GM12875 (cell line): ENCODE data around the gene MRPL52.

Source experiments
- H3K4me3 ChIP-seq: one replicate; pipeline ENCODE4 v1.5.1; 2011; ENCODE audit warnings: low read depth, low read length, control low read depth
- TF ChIP-seq, protein P1 (sequence below): IDR thresholded peaks from 2 replicates; pipeline ENCODE4 v1.5.1; 2011; ENCODE audit warnings: low read depth, mild to moderate bottlenecking, control low read depth, inconsistent platforms, low read length, moderate library complexity, borderline replicate concordance; ENCODE audit not compliant: insufficient read depth

The MRPL52 gene

DNA sequence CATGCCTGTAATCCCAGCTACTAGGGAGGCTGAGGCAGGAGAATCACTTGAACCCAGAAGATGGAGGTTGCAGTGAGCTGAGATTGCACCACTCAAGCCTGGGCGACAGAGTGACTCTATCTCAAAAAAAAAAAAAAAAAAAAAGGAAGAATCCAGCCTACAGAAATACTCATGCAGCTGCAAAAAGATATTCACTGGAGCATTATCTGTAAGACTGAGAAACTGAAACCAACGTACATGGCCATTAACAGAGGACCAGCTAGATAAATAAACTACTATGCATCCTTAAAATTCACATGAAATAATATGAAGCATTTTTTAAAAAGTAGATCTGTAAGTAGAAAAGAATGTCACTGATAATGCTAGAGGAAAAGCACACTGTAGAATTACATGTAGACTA is 18.0 kb upstream of the MRPL52 start:
- TF ChIP-seq, protein P1, sequence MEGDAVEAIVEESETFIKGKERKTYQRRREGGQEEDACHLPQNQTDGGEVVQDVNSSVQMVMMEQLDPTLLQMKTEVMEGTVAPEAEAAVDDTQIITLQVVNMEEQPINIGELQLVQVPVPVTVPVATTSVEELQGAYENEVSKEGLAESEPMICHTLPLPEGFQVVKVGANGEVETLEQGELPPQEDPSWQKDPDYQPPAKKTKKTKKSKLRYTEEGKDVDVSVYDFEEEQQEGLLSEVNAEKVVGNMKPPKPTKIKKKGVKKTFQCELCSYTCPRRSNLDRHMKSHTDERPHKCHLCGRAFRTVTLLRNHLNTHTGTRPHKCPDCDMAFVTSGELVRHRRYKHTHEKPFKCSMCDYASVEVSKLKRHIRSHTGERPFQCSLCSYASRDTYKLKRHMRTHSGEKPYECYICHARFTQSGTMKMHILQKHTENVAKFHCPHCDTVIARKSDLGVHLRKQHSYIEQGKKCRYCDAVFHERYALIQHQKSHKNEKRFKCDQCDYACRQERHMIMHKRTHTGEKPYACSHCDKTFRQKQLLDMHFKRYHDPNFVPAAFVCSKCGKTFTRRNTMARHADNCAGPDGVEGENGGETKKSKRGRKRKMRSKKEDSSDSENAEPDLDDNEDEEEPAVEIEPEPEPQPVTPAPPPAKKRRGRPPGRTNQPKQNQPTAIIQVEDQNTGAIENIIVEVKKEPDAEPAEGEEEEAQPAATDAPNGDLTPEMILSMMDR = no peak
- no peak overlapping the region for H3K4me3 ChIP-seq

DNA sequence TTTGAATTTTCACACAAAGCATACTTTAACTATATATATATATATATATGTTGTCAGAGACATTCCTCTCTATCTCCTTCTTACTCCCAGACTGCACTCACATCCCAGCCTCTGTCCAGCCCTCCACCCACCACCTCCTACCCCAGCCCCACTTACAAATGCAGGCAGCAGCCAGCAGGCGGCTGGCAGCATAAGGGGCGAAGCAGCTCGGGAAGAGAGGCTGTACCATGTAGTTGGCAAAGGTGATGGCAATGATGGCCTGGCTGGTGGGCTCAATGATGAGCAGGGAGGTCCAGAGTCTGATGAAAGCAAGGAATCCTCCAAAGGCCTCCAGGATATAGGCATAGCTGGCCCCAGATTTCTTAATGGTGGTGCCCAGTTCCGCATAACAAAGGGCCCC is 16.9 kb upstream of the MRPL52 start:
- no peak overlapping the region for H3K4me3 ChIP-seq
- TF ChIP-seq, protein P1 = no peak

DNA sequence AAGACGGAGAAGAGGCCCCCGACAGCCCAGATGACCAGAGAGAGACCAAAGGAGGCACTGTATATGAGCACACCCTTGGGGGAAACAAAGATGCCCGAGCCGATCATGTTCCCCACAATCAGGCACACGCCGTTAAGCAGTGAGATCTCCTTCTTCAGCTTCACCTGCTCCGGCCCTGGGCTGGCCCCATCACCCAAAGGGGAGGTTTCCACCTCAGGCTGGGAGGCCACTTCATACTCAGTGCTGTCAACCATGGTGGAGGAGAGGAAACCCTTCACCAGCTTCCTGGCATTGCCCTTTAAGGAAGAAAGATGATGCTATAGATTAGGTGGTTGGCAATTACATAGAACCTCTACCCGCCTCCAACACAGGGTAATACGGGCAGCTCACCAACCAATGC is 16.5 kb upstream of the MRPL52 start:
- no peak overlapping the region for H3K4me3 ChIP-seq
- TF ChIP-seq, protein P1 = no peak

DNA sequence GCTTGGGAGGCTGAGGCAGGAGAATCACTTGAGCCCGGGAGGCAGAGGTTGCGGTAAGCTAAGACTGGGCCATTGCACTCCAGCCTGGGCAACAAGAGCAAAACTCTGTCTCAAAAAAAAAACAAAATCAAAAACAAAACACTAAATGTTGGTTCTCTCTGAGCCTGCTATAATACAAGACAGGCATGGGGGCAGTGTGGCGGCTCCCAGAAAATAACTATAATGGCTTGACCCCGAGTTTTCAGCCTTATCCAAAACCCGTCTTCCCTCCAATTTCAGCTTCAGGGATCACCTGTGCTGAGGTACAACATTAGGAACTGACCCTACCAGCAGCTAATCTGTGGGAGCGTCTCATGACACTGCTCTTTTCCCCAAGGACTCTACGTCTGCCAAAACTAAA is 15.3 kb upstream of the MRPL52 start:
- no peak overlapping the region for H3K4me3 ChIP-seq

DNA sequence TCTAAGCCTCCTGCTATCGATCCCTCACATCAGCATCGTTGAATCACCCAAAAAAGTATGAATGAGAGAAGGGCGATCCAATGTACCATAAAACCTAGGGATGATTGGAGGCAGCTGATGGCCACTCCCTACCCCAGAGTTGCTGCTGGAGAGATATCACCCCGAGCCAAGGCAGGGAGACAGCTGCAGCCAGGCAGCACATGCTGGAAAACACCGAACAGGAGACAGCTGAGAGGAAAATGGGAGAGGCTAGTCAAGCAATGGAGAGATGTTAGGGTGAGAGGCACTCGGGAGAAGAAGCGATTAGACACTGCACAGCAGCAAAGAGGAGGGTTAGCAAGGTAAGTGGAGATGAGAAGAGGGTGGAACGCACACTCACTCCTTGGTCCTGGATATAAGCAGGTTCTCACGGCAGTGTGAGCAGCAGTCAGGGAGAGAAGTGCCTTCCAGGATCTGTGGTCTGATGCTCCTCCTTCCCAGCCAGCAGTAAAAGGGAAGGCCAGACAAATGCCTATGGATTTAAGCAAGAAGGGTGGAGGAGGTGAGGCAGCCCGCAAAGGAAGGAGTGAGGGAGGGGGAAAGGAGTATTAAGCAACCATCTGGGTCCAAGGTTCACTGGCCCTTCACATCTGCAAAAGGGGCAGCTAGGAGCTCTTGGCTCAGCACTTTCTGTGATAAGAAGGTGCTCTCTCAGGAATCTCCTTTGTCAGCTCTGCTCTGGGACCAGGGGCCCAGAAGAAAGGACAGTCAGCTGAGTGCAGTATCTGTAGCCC is 14.6 kb upstream of the MRPL52 start, which contains the start of gene SLC7A7:
Gene SLC7A7 (minus strand): TSS at position 495 of the 773 bp plus-strand sequence. CDS start 2,037 bp downstream, outside the sequence.
- TF ChIP-seq, protein P1 = no peak
- no peak within 1 kb of the TSS for H3K4me3 ChIP-seq

More for the DNA sequence above, 15.3 kb upstream of the MRPL52 start:
- TF ChIP-seq, protein P1 = no peak

DNA sequence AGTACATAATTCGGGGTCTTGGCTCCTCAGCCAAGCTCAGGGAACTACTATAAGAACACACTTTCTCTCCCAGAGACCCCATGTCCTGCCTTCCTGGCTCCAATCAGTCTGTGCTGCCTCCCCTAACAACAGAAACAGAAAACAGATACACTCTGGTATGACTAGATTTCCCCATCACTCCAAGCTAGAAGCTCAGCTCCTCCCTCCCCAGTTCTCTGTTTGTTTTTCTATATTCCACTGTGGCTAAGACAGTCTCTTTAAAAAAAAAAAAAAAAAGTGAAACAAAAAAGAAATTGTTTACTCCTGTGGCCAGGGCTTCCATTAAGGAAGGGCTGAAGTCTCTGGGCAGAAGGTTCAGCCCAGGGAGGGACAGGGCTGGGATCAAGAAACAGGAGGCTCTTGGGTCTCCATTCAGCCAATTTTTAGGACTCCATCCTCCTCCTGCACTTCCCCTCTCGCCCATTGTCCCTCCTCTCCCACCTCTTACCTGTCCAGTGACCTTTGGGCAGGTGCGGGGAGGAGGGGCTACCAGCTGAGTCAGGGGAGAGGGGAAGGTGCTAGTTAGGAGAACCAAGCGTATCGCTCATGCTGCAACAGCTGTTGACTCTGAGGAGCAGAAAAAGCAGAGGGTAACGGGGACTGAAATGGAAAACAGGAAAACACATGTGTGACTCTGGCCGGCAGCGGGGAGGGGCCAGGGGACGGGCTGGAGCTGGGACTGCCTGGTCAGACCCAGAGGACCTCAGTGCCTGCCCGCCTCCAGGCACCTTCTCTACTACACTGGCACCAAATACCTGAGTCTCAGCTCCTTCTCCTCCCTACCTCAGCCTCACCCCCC is 10.3 kb upstream of the MRPL52 start:
- TF ChIP-seq, protein P1 = no peak
- no peak overlapping the region for H3K4me3 ChIP-seq

DNA sequence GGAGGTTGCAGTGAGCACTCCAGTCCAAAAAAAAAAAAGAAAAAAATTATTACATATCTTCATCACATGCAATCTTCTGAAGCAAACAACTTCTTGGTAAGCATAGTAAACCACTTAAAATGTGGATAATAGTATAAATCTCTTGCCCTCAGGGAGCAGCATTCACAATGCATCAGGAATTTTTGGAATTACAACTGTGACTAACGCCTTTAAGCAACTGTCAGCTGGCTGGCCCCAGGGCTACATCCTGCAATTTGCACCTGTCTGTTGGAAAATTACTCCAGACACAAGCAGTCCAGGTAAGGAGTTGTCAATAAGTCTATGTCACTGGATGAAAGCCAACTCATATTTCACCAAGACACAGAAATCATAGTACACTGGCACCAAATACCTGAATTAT is 9.0 kb upstream of the MRPL52 start:
- TF ChIP-seq, protein P1 = no peak
- no peak overlapping the region for H3K4me3 ChIP-seq
